Ectodermal cell (in vitro differentiated cells): Measurements from ENCODE around the gene TMEM178B.
"Not testable (repeated sequence)": the region's sequence is repeated elsewhere in the genome, so short reads cannot be mapped to it uniquely, and the experiment has no call there.

Experiments
- H3K27ac ChIP-seq: 2 replicates; pipeline ENCODE4 v1.7.0; 2013; ENCODE audit warnings: mild to moderate bottlenecking, low read depth, low read length; ENCODE audit not compliant: insufficient read depth, poor library complexity, severe bottlenecking
- H3K27me3 ChIP-seq: 2 replicates; pipeline ENCODE4 v1.7.0; 2013; ENCODE audit warnings: mild to moderate bottlenecking, low read length; ENCODE audit not compliant: insufficient read depth, control insufficient read depth, poor library complexity, severe bottlenecking
- H3K36me3 ChIP-seq: one replicate; pipeline ENCODE4 v1.7.0; 2013; ENCODE audit warnings: low read length; ENCODE audit not compliant: control insufficient read depth, insufficient read depth
- H3K4me1 ChIP-seq: one replicate; pipeline ENCODE4 v1.7.0; 2013; ENCODE audit warnings: low read length; ENCODE audit not compliant: control insufficient read depth, insufficient read depth
- H3K4me3 ChIP-seq: 2 replicates; pipeline ENCODE4 v1.7.0; 2013; ENCODE audit warnings: low read depth, low read length, control low read depth; ENCODE audit not compliant: insufficient read depth
- H3K9me3 ChIP-seq: 2 replicates; pipeline ENCODE4 v1.7.0; 2013; ENCODE audit warnings: mild to moderate bottlenecking, low read length, moderate library complexity; ENCODE audit not compliant: control insufficient read depth
- WGBS, 2 experiments: methylation state at CpG; one replicate each; pipeline ENCODE4 v1.1.7; 2013; ENCODE audit warnings: missing lambda C conversion rate in 2 of 2; 5-methylcytosine and 5-hydroxymethylcytosine counted together

The TMEM178B gene

GRCh38 chr7:141073173-141073640 is 657 bp upstream of the TMEM178B start:
- Histone ChIP-seq H3K9me3 (no peaks in the 10 kb centered on the region), H3K27ac (no peak overlapping the region), H3K27me3 (peaks cover 63% of the 10 kb centered on the region), H3K36me3 (no peaks in the 10 kb centered on the region), H3K4me1 (peaks cover 13% of the 10 kb centered on the region), H3K4me3 (peak overlapping the region; percentile 61)
- WGBS, 2 experiments = 0% methylated on average over 60 of the region's 60 CpGs

DNA sequence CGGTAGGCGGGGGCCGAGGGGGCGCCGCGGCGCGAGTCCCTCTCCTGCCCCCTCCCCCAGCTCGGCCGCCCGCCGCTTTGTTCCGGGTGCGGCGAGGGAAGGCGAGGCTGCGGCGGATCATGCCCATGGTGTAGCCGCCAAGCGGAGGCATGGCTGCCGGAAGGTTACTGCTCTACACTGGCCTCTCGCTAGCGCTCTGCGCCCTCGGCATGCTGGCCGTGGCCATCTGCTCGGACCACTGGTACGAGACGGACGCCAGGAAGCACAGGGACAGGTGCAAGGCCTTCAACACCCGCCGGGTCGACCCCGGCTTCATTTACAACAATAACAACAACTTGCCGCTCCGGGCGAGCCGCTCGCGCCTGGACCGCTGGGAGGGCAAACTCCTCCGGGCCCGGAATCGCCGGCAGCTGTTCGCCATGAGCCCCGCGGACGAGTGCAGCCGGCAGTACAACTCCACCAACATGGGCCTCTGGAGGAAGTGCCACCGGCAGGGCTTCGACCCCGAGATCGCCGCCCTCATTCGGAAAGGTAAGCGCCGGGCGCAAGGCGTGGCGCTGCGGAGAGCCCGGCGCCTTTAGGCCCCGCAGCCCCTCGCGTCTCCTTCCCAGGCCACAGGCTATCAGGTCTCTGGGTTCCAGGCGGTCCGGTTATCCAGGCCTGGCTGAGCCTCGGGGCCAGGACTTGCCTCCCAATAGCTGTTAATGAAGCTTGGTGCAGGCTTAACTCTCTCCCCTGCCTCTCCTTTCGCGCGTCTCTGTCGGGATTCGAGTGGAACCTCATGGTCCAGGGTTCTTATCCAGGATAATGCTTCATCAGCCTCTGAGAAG is 513 bp downstream of the TMEM178B start:
- Histone ChIP-seq H3K27me3 (peaks cover 62% of the 10 kb centered on the region), H3K9me3 (no peaks in the 10 kb centered on the region), H3K4me1 (peaks cover 13% of the 10 kb centered on the region), H3K27ac (no peak overlapping the region), H3K4me3 (peak overlapping the region; percentile 61), H3K36me3 (no peaks in the 10 kb centered on the region)
- 0 to 1% methylated on average over 75 of the region's 75 CpGs for WGBS, 2 experiments

- no peaks in the 10 kb centered on the region for H3K36me3 ChIP-seq
- peaks cover 13% of the 10 kb centered on the region for H3K4me1 ChIP-seq
- H3K27me3 ChIP-seq = peaks cover 57% of the 10 kb centered on the region
- WGBS, 2 experiments = 34 to 38% methylated on average over 3 of the region's 4 CpGs
- no peak overlapping the region for H3K27ac ChIP-seq
- peak overlapping the region; percentile 61 for H3K4me3 ChIP-seq
- H3K9me3 ChIP-seq = no peaks in the 10 kb centered on the region
Observed at GRCh38 chr7:141074997-141075396, 1.1 kb downstream of the TMEM178B start.

GRCh38 chr7:141076377-141076776 is 2.5 kb downstream of the TMEM178B start:
- Histone ChIP-seq H3K36me3 (no peaks in the 10 kb centered on the region), H3K9me3 (no peaks in the 10 kb centered on the region), H3K4me1 (peaks cover 13% of the 10 kb centered on the region), H3K4me3 (no peak overlapping the region), H3K27me3 (peaks cover 48% of the 10 kb centered on the region), H3K27ac (no peak overlapping the region)
- WGBS, 2 experiments = 25 to 32% methylated on average over 3 of the region's 3 CpGs

- WGBS, 2 experiments = 94 to 95% methylated on average over 6 to 8 of the region's 8 CpGs
- H3K4me3 ChIP-seq = no peak overlapping the region
- H3K4me1 ChIP-seq = peaks cover 13% of the 10 kb centered on the region
- no peaks in the 10 kb centered on the region for H3K36me3 ChIP-seq
- H3K27ac ChIP-seq = no peak overlapping the region
- H3K9me3 ChIP-seq = no peaks in the 10 kb centered on the region
- peaks cover 19% of the 10 kb centered on the region for H3K27me3 ChIP-seq
Observed at GRCh38 chr7:141079219-141079618, 5.4 kb downstream of the TMEM178B start.

- H3K4me1 ChIP-seq, H3K27ac ChIP-seq, H3K9me3 ChIP-seq, H3K27me3 ChIP-seq, H3K4me3 ChIP-seq, H3K36me3 ChIP-seq: not testable (repeated sequence)
- 100% methylated on average over 1 of the region's 2 CpGs; no CpG with 5 or more reads in 1 of the 2 experiments for WGBS, 2 experiments
Observed at GRCh38 chr7:141089490-141089889, 15.6 kb downstream of the TMEM178B start.

GRCh38 chr7:141094336-141095070 is 20.6 kb downstream of the TMEM178B start:
- no peaks in the 10 kb centered on the region for H3K36me3 ChIP-seq
- no peaks in the 10 kb centered on the region for H3K27me3 ChIP-seq
- no peak overlapping the region for H3K4me3 ChIP-seq
- H3K4me1 ChIP-seq = no peaks in the 10 kb centered on the region
- H3K27ac ChIP-seq = no peak overlapping the region
- no peaks in the 10 kb centered on the region for H3K9me3 ChIP-seq
- WGBS, 2 experiments = 50 to 69% methylated on average over 1 to 2 of the region's 3 CpGs

GRCh38 chr7:141097430-141097829 is 23.6 kb downstream of the TMEM178B start:
- no peaks in the 10 kb centered on the region for H3K9me3 ChIP-seq
- H3K27ac ChIP-seq = no peak overlapping the region
- 82 to 85% methylated on average over 4 of the region's 4 CpGs for WGBS, 2 experiments
- H3K27me3 ChIP-seq = no peaks in the 10 kb centered on the region
- H3K36me3 ChIP-seq = no peaks in the 10 kb centered on the region
- H3K4me1 ChIP-seq = no peaks in the 10 kb centered on the region
- no peak overlapping the region for H3K4me3 ChIP-seq

DNA sequence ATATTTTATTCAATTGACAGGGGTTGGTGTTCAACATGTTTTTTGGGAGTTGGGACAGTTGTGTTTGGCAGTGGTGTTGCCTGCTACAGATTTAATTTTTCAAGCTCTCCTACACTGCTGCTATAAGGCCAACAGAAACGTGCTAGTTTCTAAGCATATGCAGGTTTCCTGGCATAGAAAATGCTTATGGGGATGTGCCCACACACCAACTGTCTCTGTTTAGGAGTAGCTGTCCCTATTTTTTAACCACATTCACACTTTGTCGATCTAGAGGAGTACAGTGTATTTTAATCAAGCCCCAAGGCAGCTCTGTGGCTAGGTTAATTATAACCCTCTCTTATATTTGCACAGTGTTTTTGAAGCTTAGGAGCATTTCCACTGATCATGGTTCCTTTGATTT is 28.6 kb downstream of the TMEM178B start:
- Histone ChIP-seq H3K27ac (no peak overlapping the region), H3K9me3 (no peaks in the 10 kb centered on the region), H3K27me3 (no peaks in the 10 kb centered on the region), H3K4me3 (no peak overlapping the region), H3K4me1 (no peaks in the 10 kb centered on the region), H3K36me3 (no peaks in the 10 kb centered on the region)
- 87 to 89% methylated on average over 2 of the region's 2 CpGs for WGBS, 2 experiments

GRCh38 chr7:141103847-141104429 is 30.1 kb downstream of the TMEM178B start:
- Histone ChIP-seq H3K9me3 (no peaks in the 10 kb centered on the region), H3K36me3 (no peaks in the 10 kb centered on the region), H3K4me1 (no peaks in the 10 kb centered on the region), H3K27ac (no peak overlapping the region), H3K4me3 (no peak overlapping the region), H3K27me3 (no peaks in the 10 kb centered on the region)
- WGBS, 2 experiments = 69% methylated on average over 4 of the region's 4 CpGs
